GM23248 (cell line): ENCODE results near the gene SF3B3.

ENCODE experiments used
- EZH2 ChIP-seq: fragments of 200-600 bp; sonication (generic); IDR thresholded peaks from 2 replicates; pipeline ENCODE4 v1.6.1; 2018; ENCODE audit warnings: antibody characterized with exemption, mild to moderate bottlenecking; ENCODE audit not compliant: insufficient read depth, poor library complexity, severe bottlenecking
- EZH2phosphoT487 ChIP-seq: fragments of 200-600 bp; sonication (generic); IDR thresholded peaks from 2 replicates; pipeline ENCODE4 v1.6.1; 2018; ENCODE audit warnings: antibody characterized with exemption, moderate library complexity, mild to moderate bottlenecking, low read depth; ENCODE audit not compliant: insufficient read depth

- no peak for TF ChIP-seq EZH2
- TF ChIP-seq EZH2phosphoT487, result no peak
Measured at GRCh38 chr16:70577256-70577698, 53.7 kb downstream of the SF3B3 start.
